Peyer's patch (tissue), 4 donors: ENCODE results near the gene ZCCHC17. TPM values are rescaled to one million over a fixed set of nuclear protein-coding genes. Genes with fewer than 3 reads are reported as not detected.

Experiments used
- DNase-seq, 3 donors: peaks; one replicate each; pipeline ENCODE4 v3.0.0-alpha.2; 2017 to 2019
- H3K27ac ChIP-seq, 4 donors: fragments of 200-600 bp; sonication (generic); one replicate each; pipeline ENCODE4 v1.5.1; 2016 to 2019
- H3K27me3 ChIP-seq, 2 donors: fragments of 200-600 bp; sonication (generic); one replicate each; pipeline ENCODE4 v1.5.1; 2019
- H3K36me3 ChIP-seq, 3 donors: fragments of 200-600 bp; sonication (generic); one replicate each; pipeline ENCODE4 v1.5.1; 2016 to 2019
- H3K4me1 ChIP-seq, 4 donors: fragments of 200-600 bp; sonication (generic); one replicate each; pipeline ENCODE4 v1.5.1; 2016 to 2019
- H3K4me3 ChIP-seq, 4 donors: fragments of 200-600 bp; sonication (generic); 1 replicate in 3 of 4; 2 replicates in 1 of 4; pipeline ENCODE4 v1.5.1; 2016 to 2019; ENCODE audit warnings: mild to moderate bottlenecking in 1 of 4
- H3K9me3 ChIP-seq, 4 donors: fragments of 200-600 bp; sonication (generic); one replicate each; pipeline ENCODE4 v1.5.1; 2016 to 2019; ENCODE audit warnings: mild to moderate bottlenecking in 1 of 4
- POLR2A ChIP-seq, 2 donors: fragments of 450-650 bp; IDR thresholded peaks; one replicate each; pipeline ENCODE4 v1.5.1; 2017; ENCODE audit warnings: antibody characterized with exemption in 2 of 2, mild to moderate bottlenecking in 2 of 2, moderate library complexity in 2 of 2
- total RNA-seq, 4 donors: library from RNA; depleted of rRNA; stranded (reverse); fragments of >200 nt; gene quantifications; one replicate each; pipeline ENCODE4 v1.1.0, GENCODE V29; 2016
- TF ChIP-seq, protein P1 (sequence below), 6 experiments: fragments of 450-650 bp in 4 of 6; fragments of 200-600 bp in 2 of 6; sonication (generic) in 1 of 6; IDR thresholded peaks; one replicate each; pipeline ENCODE4 v1.5.1; 2017 to 2019; ENCODE audit warnings: antibody characterized with exemption in 6 of 6, mild to moderate bottlenecking in 3 of 6, moderate library complexity in 1 of 6

The ZCCHC17 gene, protein sequence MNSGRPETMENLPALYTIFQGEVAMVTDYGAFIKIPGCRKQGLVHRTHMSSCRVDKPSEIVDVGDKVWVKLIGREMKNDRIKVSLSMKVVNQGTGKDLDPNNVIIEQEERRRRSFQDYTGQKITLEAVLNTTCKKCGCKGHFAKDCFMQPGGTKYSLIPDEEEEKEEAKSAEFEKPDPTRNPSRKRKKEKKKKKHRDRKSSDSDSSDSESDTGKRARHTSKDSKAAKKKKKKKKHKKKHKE
- 1 to 10 TPM; 5.4 to 9.8 (median 8.1) TPM for total RNA-seq

DNA sequence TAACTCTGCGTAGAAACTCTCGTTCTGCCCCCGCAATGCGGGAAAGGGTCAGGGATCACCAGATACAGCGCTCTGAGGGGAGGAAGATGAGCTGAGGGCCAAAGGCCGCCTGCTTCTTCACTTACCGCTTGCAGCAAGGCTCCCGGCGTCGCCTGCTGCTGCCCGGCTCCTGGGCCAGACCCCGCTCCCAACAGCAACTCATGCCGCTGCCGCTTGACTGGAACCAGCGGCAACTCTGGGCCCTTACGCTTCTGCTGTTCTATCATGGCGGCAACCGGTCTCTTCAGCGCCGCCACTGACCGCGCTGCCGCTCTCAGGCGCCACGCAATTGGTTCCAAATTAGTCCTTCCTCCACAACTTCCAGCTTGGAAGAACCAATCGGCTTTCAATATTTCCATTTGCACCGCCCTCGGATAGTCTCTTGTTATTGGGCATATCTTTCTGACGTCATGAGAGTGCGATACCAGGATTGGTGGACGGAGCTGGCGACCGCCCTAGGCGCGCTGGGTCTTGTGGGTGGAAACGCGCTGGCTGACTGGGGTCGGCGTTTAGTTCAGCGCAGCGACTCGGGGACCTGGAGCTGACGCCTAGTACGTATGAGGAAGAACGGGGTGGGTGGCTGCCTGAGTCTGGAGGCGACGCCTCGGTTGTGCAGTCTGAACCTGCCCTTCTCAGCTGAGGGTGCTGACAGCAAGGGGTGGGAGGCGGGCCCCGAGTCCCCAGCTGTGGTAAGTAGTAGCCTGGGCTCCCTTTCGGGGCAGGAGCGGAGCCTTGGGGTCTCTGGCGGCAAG is at the start of gene ZCCHC17, which contains the start of gene SNRNP40:
Gene ZCCHC17 (plus strand): TSS at position 547 of the 791 bp plus-strand sequence. CDS start 13,067 bp downstream, outside the sequence.
Gene SNRNP40 (minus strand): TSS at position 303 of the 791 bp plus-strand sequence. CDS start 37 bp downstream, at position 266.
- peak; percentile 59 to 83 for TF ChIP-seq POLR2A (IDR thresholded peaks at IDR 0.05)
- TF ChIP-seq, protein P1, sequence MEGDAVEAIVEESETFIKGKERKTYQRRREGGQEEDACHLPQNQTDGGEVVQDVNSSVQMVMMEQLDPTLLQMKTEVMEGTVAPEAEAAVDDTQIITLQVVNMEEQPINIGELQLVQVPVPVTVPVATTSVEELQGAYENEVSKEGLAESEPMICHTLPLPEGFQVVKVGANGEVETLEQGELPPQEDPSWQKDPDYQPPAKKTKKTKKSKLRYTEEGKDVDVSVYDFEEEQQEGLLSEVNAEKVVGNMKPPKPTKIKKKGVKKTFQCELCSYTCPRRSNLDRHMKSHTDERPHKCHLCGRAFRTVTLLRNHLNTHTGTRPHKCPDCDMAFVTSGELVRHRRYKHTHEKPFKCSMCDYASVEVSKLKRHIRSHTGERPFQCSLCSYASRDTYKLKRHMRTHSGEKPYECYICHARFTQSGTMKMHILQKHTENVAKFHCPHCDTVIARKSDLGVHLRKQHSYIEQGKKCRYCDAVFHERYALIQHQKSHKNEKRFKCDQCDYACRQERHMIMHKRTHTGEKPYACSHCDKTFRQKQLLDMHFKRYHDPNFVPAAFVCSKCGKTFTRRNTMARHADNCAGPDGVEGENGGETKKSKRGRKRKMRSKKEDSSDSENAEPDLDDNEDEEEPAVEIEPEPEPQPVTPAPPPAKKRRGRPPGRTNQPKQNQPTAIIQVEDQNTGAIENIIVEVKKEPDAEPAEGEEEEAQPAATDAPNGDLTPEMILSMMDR (IDR thresholded peaks at IDR 0.05): peak in 1 of 6 experiments; percentile 11
- H3K27ac ChIP-seq: peak within 1 kb of the TSS; percentile 85 to 94 (median 90)
- peak; percentile 92 to 97 (median 94) for DNase-seq
- peak within 1 kb of the TSS; percentile 77 to 86 (median 80) for H3K4me3 ChIP-seq
- H3K4me1 ChIP-seq: peaks cover 0 to 32% (median 6%) of the 10 kb centered on the region in 4 donors
- no peaks in the 10 kb centered on the region for H3K27me3 ChIP-seq
- peaks cover 0 to 21% (median 0%) of the 10 kb centered on the region in 3 donors for H3K36me3 ChIP-seq
- no peaks in the 10 kb centered on the region for H3K9me3 ChIP-seq

DNA sequence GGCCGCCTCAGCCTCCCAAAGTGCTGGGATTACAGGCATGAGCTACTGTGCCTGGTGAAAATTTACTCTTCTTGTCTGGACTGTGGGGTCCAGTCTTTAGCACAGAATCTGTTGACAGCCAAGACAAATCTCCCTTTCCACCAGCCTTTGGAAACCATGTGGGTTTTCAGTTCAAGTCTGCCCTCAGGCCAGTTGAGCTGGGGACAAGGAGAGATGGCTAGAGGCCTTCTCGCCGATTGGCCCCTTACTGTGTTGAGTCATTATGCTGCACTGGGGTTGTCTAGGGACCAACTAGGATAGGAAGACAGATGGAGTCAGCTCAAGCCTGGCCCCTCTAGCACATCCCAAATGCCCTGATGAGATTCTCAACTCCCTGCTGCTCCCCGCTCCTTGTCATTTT is 48.6 kb upstream of the ZCCHC17 start:
- Histone ChIP-seq H3K4me1 (no peaks in the 10 kb centered on the region), H3K36me3 (no peaks in the 10 kb centered on the region), H3K27me3 (no peaks in the 10 kb centered on the region), H3K9me3 (no peaks in the 10 kb centered on the region), H3K4me3 (no peak overlapping the region), H3K27ac (no peak overlapping the region)
- no peak for DNase-seq
- no peak for TF ChIP-seq POLR2A (IDR thresholded peaks at IDR 0.05)
- TF ChIP-seq, protein P1 (IDR thresholded peaks at IDR 0.05): no peak

DNA sequence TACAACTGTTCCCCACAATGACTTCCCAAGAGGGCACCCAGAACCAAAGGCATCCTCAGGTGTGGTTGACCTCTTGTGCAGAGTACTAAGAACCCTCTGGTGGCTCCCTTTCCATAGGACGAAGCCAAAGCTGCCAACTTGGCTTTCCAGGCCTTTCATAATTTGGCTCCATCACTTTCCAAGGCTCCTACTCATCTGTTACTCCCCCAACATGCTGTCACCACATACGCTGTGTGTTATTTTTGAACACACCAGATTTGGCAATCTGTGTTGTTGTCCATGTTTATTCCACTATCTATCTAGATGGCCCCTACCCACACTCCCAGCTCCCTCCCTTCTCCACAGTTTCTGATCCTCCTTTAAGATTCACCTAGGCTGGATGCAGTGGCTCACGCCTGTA is 47.0 kb upstream of the ZCCHC17 start:
- Histone ChIP-seq H3K4me1 (no peaks in the 10 kb centered on the region), H3K4me3 (no peak overlapping the region), H3K36me3 (no peaks in the 10 kb centered on the region), H3K9me3 (no peaks in the 10 kb centered on the region), H3K27ac (no peak overlapping the region), H3K27me3 (no peaks in the 10 kb centered on the region)
- no peak for TF ChIP-seq POLR2A (IDR thresholded peaks at IDR 0.05)
- DNase-seq: no peak

DNA sequence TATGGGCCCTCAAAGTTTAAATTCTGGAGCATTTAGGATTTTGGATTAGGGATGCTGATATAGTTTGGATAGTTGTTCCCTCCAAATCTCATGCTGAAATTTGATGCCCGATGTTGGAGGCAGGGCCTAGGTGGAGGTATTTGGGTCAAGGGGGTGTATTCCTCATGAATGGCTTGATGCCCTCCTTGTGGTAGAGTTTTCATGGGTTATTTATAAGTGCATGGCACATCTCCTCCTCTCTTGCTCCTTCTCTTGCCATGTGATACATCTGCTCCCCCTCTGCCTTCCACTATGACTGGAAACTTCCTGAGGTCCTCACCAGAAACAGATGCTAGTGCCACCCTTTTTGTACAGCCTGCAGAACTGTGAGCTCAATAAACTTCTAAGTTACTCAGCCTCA is 39.6 kb upstream of the ZCCHC17 start:
- no peaks in the 10 kb centered on the region for H3K9me3 ChIP-seq
- DNase-seq: no peak
- no peak for TF ChIP-seq POLR2A (IDR thresholded peaks at IDR 0.05)
- no peaks in the 10 kb centered on the region for H3K27me3 ChIP-seq
- no peaks in the 10 kb centered on the region for H3K4me1 ChIP-seq
- peaks cover 0 to 51% (median 0%) of the 10 kb centered on the region in 3 donors for H3K36me3 ChIP-seq
- no peak overlapping the region for H3K4me3 ChIP-seq
- no peak overlapping the region for H3K27ac ChIP-seq

DNA sequence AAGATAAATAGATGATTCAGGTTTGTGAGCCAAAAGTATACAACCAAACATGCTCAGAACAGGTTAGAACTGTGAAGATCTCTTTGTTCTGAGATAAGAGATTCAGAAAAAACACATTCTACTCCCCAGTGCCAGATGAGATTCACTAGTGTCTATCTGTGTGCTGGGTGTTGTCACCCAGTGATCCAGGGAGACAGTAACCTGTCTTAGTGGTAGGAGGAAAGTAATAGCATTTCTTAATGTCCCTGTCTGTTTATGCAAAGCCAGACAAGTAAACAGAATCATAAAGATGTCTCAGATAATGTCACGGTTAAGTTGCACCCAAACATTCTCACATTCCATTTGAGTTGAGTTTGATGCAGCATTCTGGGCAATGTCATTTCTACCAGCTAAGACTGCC is 38.3 kb upstream of the ZCCHC17 start:
- Histone ChIP-seq H3K4me3 (no peak overlapping the region), H3K4me1 (no peaks in the 10 kb centered on the region), H3K27ac (no peak overlapping the region), H3K36me3 (peaks cover 0 to 51% (median 0%) of the 10 kb centered on the region in 3 donors), H3K27me3 (no peaks in the 10 kb centered on the region), H3K9me3 (no peaks in the 10 kb centered on the region)
- no peak for DNase-seq
- TF ChIP-seq, protein P1 (IDR thresholded peaks at IDR 0.05): no peak
- no peak for TF ChIP-seq POLR2A (IDR thresholded peaks at IDR 0.05)

DNA sequence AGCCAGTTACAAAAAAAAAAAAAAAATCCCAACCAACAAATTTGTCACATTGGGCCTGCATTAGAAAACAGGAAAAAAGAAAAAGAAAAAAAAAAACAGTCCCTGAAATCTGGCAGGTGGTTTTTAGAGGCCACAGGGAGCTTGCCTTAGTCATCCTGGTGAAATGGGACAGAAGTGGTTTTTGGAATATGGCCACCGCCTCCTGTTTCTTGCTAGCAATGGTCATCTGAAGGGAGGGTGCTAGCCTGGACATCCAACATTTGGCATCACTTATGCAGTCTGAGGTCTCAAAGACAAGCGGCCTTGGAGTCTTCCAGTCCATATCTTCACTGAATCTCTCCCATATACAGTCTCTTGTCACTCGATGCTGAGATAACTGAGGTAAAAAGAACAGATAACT is 37.1 kb upstream of the ZCCHC17 start:
- peaks cover 0 to 52% (median 0%) of the 10 kb centered on the region in 3 donors for H3K36me3 ChIP-seq

More for the DNA sequence above, 37.1 kb upstream of the ZCCHC17 start:
- DNase-seq: no peak
- Histone ChIP-seq H3K27me3 (no peaks in the 10 kb centered on the region), H3K4me1 (no peaks in the 10 kb centered on the region), H3K9me3 (no peaks in the 10 kb centered on the region), H3K27ac (no peak overlapping the region), H3K4me3 (no peak overlapping the region)
- TF ChIP-seq, protein P1 (IDR thresholded peaks at IDR 0.05): no peak
- no peak for TF ChIP-seq POLR2A (IDR thresholded peaks at IDR 0.05)
